ENCODE results near the gene GRID1. TPM values are rescaled to one million over a fixed set of nuclear protein-coding genes. Genes with fewer than 3 reads are reported as not detected.

Gene GRID1
- total RNA-seq, 4 donors from 2014 or later: 0.03 to 2.7 (median 0.49) TPM

DNA sequence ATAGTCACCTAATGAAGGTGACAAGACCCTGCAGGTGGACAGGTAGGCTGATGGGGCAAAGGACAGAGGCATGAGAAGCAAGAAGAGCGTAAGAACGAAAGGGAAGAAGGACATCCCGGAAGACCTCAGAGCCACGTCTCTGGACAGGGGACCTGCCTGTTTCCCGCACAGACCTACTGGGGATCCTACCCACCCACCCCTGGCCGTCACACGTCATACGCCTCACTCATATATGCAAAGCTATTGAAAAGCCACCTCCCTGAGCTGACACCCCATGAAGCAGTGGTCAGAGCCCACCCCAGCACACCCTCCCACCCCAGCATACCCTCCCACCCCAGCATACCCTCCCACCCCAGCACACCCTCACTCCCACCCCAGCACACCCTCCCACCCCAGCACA is 140.6 kb downstream of the GRID1 start:
- DNase-seq: no peak
- Histone ChIP-seq H3K27me3 (no peaks in the 10 kb centered on the region), H3K9me3 (no peaks in the 10 kb centered on the region), H3K4me3 (no peak overlapping the region), H3K4me1 (no peaks in the 10 kb centered on the region), H3K27ac (no peak overlapping the region), H3K36me3 (no peaks in the 10 kb centered on the region)
- WGBS, 2 donors: 91 to 92% methylated on average over 8 of the region's 8 CpGs
- intact Hi-C loops (cut with DNase I): no loop called here
- TF ChIP-seq, protein P1, sequence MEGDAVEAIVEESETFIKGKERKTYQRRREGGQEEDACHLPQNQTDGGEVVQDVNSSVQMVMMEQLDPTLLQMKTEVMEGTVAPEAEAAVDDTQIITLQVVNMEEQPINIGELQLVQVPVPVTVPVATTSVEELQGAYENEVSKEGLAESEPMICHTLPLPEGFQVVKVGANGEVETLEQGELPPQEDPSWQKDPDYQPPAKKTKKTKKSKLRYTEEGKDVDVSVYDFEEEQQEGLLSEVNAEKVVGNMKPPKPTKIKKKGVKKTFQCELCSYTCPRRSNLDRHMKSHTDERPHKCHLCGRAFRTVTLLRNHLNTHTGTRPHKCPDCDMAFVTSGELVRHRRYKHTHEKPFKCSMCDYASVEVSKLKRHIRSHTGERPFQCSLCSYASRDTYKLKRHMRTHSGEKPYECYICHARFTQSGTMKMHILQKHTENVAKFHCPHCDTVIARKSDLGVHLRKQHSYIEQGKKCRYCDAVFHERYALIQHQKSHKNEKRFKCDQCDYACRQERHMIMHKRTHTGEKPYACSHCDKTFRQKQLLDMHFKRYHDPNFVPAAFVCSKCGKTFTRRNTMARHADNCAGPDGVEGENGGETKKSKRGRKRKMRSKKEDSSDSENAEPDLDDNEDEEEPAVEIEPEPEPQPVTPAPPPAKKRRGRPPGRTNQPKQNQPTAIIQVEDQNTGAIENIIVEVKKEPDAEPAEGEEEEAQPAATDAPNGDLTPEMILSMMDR (IDR thresholded peaks at IDR 0.05): no peak
- TF ChIP-seq POLR2A (IDR thresholded peaks at IDR 0.05): no peak

GRCh38 chr10:86225103-86225782 is 141.4 kb downstream of the GRID1 start:
- Histone ChIP-seq H3K4me3 (no peak overlapping the region), H3K9me3 (no peaks in the 10 kb centered on the region), H3K4me1 (no peaks in the 10 kb centered on the region), H3K27me3 (no peaks in the 10 kb centered on the region), H3K36me3 (no peaks in the 10 kb centered on the region), H3K27ac (no peak overlapping the region)
- WGBS, 2 donors: 40 to 65% methylated on average over 7 to 8 of the region's 10 CpGs
- DNase-seq: no peak
- TF ChIP-seq, protein P1 (IDR thresholded peaks at IDR 0.05): no peak
- TF ChIP-seq POLR2A (IDR thresholded peaks at IDR 0.05): no peak
- intact Hi-C loops (cut with DNase I): no loop called here

- Histone ChIP-seq H3K27ac (no peak overlapping the region), H3K36me3 (no peaks in the 10 kb centered on the region), H3K4me3 (no peak overlapping the region), H3K9me3 (no peaks in the 10 kb centered on the region), H3K27me3 (no peaks in the 10 kb centered on the region), H3K4me1 (no peaks in the 10 kb centered on the region)
- intact Hi-C loops (cut with DNase I): no loop called here
- WGBS, 2 donors: 51 to 74% methylated on average over 4 to 8 of the region's 8 CpGs
- DNase-seq: no peak
- TF ChIP-seq, protein P1 (IDR thresholded peaks at IDR 0.05): no peak
- no peak for TF ChIP-seq POLR2A (IDR thresholded peaks at IDR 0.05)
Measured at GRCh38 chr10:86224354-86225102, 142.1 kb downstream of the GRID1 start.

GRCh38 chr10:86223256-86223655 is 143.3 kb downstream of the GRID1 start:
- WGBS, 2 donors: no CpG with 5 or more reads among the region's 3 CpGs
- TF ChIP-seq POLR2A (IDR thresholded peaks at IDR 0.05): no peak
- TF ChIP-seq, protein P1 (IDR thresholded peaks at IDR 0.05): no peak

GRCh38 chr10:86222687-86223086 is 143.9 kb downstream of the GRID1 start:
- WGBS, 2 donors: 60% methylated on average over 1 of the region's 3 CpGs; no CpG with 5 or more reads in 1 of the 2 donors
- TF ChIP-seq, protein P1 (IDR thresholded peaks at IDR 0.05): no peak
- no peak for TF ChIP-seq POLR2A (IDR thresholded peaks at IDR 0.05)
- Histone ChIP-seq H3K27me3 (no peaks in the 10 kb centered on the region), H3K9me3 (no peaks in the 10 kb centered on the region), H3K27ac (no peak overlapping the region), H3K4me1 (no peaks in the 10 kb centered on the region), H3K4me3 (no peak overlapping the region), H3K36me3 (no peaks in the 10 kb centered on the region)
- no peak for DNase-seq
- intact Hi-C loops (cut with DNase I): no loop called here

More at GRCh38 chr10:86223256-86223655, 143.3 kb downstream of the GRID1 start:
- intact Hi-C loops (cut with DNase I): no loop called here
- H3K9me3 ChIP-seq: no peaks in the 10 kb centered on the region
- no peak overlapping the region for H3K4me3 ChIP-seq
- H3K27ac ChIP-seq: no peak overlapping the region
- no peaks in the 10 kb centered on the region for H3K4me1 ChIP-seq
- no peaks in the 10 kb centered on the region for H3K36me3 ChIP-seq
- no peaks in the 10 kb centered on the region for H3K27me3 ChIP-seq
- no peak for DNase-seq

Data from esophagus squamous epithelium (tissue), 5 donors.